Thyroid gland (tissue), 4 donors: ENCODE data around the gene CSMD2.

Experiments
- POLR2A ChIP-seq, 2 donors: fragments of 450-650 bp; IDR thresholded peaks; one replicate each; pipeline ENCODE4 v1.6.1; 2017; ENCODE audit warnings: antibody characterized with exemption in 2 of 2, mild to moderate bottlenecking in 2 of 2, moderate library complexity in 1 of 2
- TF ChIP-seq, protein P1 (sequence below), 6 experiments: fragments of 200-600 bp in 3 of 6; fragments of 450-650 bp in 3 of 6; sonication (generic) in 3 of 6; IDR thresholded peaks; one replicate each; pipeline ENCODE4 v1.5.1; 2016 to 2019; ENCODE audit warnings: antibody characterized with exemption in 6 of 6, mild to moderate bottlenecking in 2 of 6, inconsistent platforms in 1 of 6, moderate library complexity in 1 of 6

GRCh38 chr1:33866281-33866680 is 298.7 kb downstream of the CSMD2 start:
- no peak for TF ChIP-seq POLR2A (IDR thresholded peaks at IDR 0.05)
- TF ChIP-seq, protein P1, sequence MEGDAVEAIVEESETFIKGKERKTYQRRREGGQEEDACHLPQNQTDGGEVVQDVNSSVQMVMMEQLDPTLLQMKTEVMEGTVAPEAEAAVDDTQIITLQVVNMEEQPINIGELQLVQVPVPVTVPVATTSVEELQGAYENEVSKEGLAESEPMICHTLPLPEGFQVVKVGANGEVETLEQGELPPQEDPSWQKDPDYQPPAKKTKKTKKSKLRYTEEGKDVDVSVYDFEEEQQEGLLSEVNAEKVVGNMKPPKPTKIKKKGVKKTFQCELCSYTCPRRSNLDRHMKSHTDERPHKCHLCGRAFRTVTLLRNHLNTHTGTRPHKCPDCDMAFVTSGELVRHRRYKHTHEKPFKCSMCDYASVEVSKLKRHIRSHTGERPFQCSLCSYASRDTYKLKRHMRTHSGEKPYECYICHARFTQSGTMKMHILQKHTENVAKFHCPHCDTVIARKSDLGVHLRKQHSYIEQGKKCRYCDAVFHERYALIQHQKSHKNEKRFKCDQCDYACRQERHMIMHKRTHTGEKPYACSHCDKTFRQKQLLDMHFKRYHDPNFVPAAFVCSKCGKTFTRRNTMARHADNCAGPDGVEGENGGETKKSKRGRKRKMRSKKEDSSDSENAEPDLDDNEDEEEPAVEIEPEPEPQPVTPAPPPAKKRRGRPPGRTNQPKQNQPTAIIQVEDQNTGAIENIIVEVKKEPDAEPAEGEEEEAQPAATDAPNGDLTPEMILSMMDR (IDR thresholded peaks at IDR 0.05) = no peak
